Endodermal cell (in vitro differentiated cells): ENCODE results near the gene SBNO1. TPM values are rescaled to one million over a fixed set of nuclear protein-coding genes. Genes with fewer than 3 reads are reported as not detected.
"Not testable (repeated sequence)": the region's sequence is repeated elsewhere in the genome, so short reads cannot be mapped to it uniquely, and the experiment has no call there.

Experiments used
- DNase-seq: peaks from one replicate; pipeline ENCODE4 v3.0.0-alpha.2; 2017
- H3K27ac ChIP-seq: 2 replicates; pipeline ENCODE4 v1.5.1; 2013; ENCODE audit warnings: mild to moderate bottlenecking, low read depth, low read length, moderate library complexity
- H3K27me3 ChIP-seq: 2 replicates; pipeline ENCODE4 v1.6.1; 2013; ENCODE audit warnings: mild to moderate bottlenecking, low read length, moderate library complexity; ENCODE audit not compliant: insufficient read depth, control insufficient read depth, poor library complexity, severe bottlenecking
- H3K36me3 ChIP-seq: 2 replicates; pipeline ENCODE4 v1.7.0; 2013; ENCODE audit warnings: mild to moderate bottlenecking, low read length, moderate library complexity; ENCODE audit not compliant: control insufficient read depth, insufficient read depth
- H3K4me1 ChIP-seq: one replicate; pipeline ENCODE4 v1.7.0; 2013; ENCODE audit warnings: low read length; ENCODE audit not compliant: control insufficient read depth, insufficient read depth
- H3K4me3 ChIP-seq: 2 replicates; pipeline ENCODE4 v1.5.1; 2013; ENCODE audit warnings: mild to moderate bottlenecking, low read length, moderate library complexity
- H3K9ac ChIP-seq: 2 replicates; pipeline ENCODE4 v1.6.1; 2013; ENCODE audit warnings: mild to moderate bottlenecking, low read length, moderate library complexity; ENCODE audit not compliant: poor library complexity, severe bottlenecking; ENCODE audit errors: extremely low read depth
- H3K9me3 ChIP-seq: 2 replicates; pipeline ENCODE4 v1.6.1; 2013; ENCODE audit warnings: mild to moderate bottlenecking, low read length, moderate library complexity; ENCODE audit not compliant: control insufficient read depth
- H3K27ac Mint-ChIP-seq: 2 replicates; pipeline ENCODE4 v1.8.0; 2020; ENCODE audit warnings: mixed read lengths
- H3K27me3 Mint-ChIP-seq: 2 replicates; pipeline ENCODE4 v1.8.0; 2021; ENCODE audit warnings: mild to moderate bottlenecking, mixed read lengths; ENCODE audit not compliant: insufficient read depth
- H3K36me3 Mint-ChIP-seq: 2 replicates; pipeline ENCODE4 v1.8.0; 2020; ENCODE audit warnings: low read depth, mixed read lengths
- H3K4me1 Mint-ChIP-seq: 2 replicates; pipeline ENCODE4 v1.8.0; 2020; ENCODE audit warnings: mixed read lengths
- H3K4me3 Mint-ChIP-seq: 2 replicates; pipeline ENCODE4 v1.8.0; 2020; ENCODE audit warnings: mild to moderate bottlenecking, moderate library complexity, mixed read lengths
- H3K9me3 Mint-ChIP-seq: 2 replicates; pipeline ENCODE4 v1.8.0; 2020; ENCODE audit warnings: mild to moderate bottlenecking, mixed read lengths
- CTCF ChIP-seq: fragments of 200-600 bp; sonication (generic); conservative IDR thresholded peaks from 2 replicates; pipeline ENCODE4 v1.5.0; 2021; ENCODE audit warnings: antibody characterized with exemption, mild to moderate bottlenecking
- WGBS, 2 experiments: methylation state at CpG; one replicate each; pipeline versions ENCODE4 v1.1.5 to v1.1.7; 2013; ENCODE audit warnings: missing lambda C conversion rate in 2 of 2, mixed read lengths in 1 of 2; ENCODE audit not compliant: insufficient coverage in 1 of 2, insufficient read length in 1 of 2; 5-methylcytosine and 5-hydroxymethylcytosine counted together
- total RNA-seq, 2 donors: library from RNA; stranded (reverse); fragmentation: NEBNext Ultra II Directional in 1 of 2; extraction: Animal tissue kit (Norgen Biotek cat#: 25700) in 1 of 2; gene quantifications; 2 replicates in 1 of 2; 3 replicates in 1 of 2; pipeline ENCODE4 v1.2.1, GENCODE V29; 2021

SBNO1 gene
- total RNA-seq, 2 donors from 2014 or later = 44.5 to 44.7 TPM

GRCh38 chr12:123254853-123255446 is 109.7 kb downstream of the SBNO1 start:
- no peak overlapping the region for H3K4me3 ChIP-seq
- Mint-ChIP-seq H3K9me3 (peaks cover 3% of the 10 kb centered on the region), H3K36me3 (peaks cover 75% of the 10 kb centered on the region), H3K4me3 (no peak overlapping the region), H3K27ac (peak overlapping the region; percentile 21), H3K27me3 (no peaks in the 10 kb centered on the region), H3K4me1 (peaks cover 12% of the 10 kb centered on the region)
- peaks cover 53% of the 10 kb centered on the region for H3K36me3 ChIP-seq
- no peak for TF ChIP-seq CTCF
- no peak overlapping the region for H3K27ac ChIP-seq
- no peaks in the 10 kb centered on the region for H3K9me3 ChIP-seq
- H3K9ac ChIP-seq = no peak overlapping the region
- no peak for DNase-seq
- no peaks in the 10 kb centered on the region for H3K4me1 ChIP-seq
- WGBS, 2 experiments = 90 to 100% methylated on average over 4 to 5 of the region's 5 CpGs
- H3K27me3 ChIP-seq = no peaks in the 10 kb centered on the region

- H3K36me3 Mint-ChIP-seq = peaks cover 71% of the 10 kb centered on the region
- DNase-seq = no peak
- Histone ChIP-seq H3K4me1 (no peaks in the 10 kb centered on the region), H3K9ac (no peak overlapping the region), H3K27me3 (no peaks in the 10 kb centered on the region), H3K4me3 (no peak overlapping the region), H3K9me3 (no peaks in the 10 kb centered on the region), H3K36me3 (peaks cover 46% of the 10 kb centered on the region), H3K27ac (no peak overlapping the region)
- H3K9me3 Mint-ChIP-seq = peaks cover 11% of the 10 kb centered on the region
- 91 to 93% methylated on average over 24 of the region's 24 CpGs for WGBS, 2 experiments
- peaks cover 10% of the 10 kb centered on the region for H3K4me1 Mint-ChIP-seq
- no peaks in the 10 kb centered on the region for H3K27me3 Mint-ChIP-seq
- TF ChIP-seq CTCF = no peak
- H3K27ac Mint-ChIP-seq = no peak overlapping the region
- H3K4me3 Mint-ChIP-seq = no peak overlapping the region
These were observed 110.8 kb downstream of the SBNO1 start for GRCh38 chr12:123253641-123254459.

GRCh38 chr12:123252365-123252764 is 112.3 kb downstream of the SBNO1 start:
- H3K27ac Mint-ChIP-seq = not testable (repeated sequence)
- H3K36me3 Mint-ChIP-seq = peaks cover 72% of the 10 kb centered on the region

More at GRCh38 chr12:123252365-123252764, 112.3 kb downstream of the SBNO1 start:
- Mint-ChIP-seq H3K4me1 (peaks cover 10% of the 10 kb centered on the region), H3K9me3 (peaks cover 26% of the 10 kb centered on the region)
- DNase-seq, H3K27me3 Mint-ChIP-seq, H3K4me1 ChIP-seq, H3K27ac ChIP-seq, H3K9me3 ChIP-seq, H3K27me3 ChIP-seq, H3K4me3 Mint-ChIP-seq, H3K4me3 ChIP-seq, H3K9ac ChIP-seq: not testable (repeated sequence)
- peaks cover 38% of the 10 kb centered on the region for H3K36me3 ChIP-seq
- WGBS, 2 experiments = 96 to 98% methylated on average over 6 to 9 of the region's 9 CpGs
